ENCODE measurements around the gene DYNC1H1.

DNA sequence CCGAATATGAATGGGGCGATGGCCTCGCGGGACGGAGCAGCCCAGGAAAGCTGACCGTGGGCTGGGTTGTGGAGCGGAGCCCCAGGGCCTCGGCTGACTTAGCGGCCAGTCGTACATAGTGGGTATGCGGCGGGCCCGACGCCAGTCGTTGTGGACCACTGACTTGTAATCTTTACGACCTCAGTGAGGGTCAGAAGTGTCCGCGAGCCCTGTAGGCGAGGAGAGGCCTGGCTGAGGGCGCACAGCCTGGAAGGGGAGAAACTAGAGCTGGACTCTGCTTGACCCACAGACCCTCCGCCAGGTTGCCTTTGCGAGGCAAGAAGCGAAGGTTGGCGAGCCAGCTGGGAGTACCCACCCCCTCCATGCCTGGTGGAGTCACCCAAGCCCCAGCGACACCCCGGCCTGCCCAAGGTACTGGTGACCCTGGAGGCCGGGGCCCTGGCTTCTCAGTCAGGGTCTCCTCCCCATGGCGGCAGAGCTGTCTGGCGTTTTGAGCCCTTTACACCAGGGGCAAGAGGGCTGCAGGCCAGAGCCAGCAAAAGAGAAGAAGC, 15.6 kb upstream of the DYNC1H1 start:
- TF ChIP-seq, protein P1, sequence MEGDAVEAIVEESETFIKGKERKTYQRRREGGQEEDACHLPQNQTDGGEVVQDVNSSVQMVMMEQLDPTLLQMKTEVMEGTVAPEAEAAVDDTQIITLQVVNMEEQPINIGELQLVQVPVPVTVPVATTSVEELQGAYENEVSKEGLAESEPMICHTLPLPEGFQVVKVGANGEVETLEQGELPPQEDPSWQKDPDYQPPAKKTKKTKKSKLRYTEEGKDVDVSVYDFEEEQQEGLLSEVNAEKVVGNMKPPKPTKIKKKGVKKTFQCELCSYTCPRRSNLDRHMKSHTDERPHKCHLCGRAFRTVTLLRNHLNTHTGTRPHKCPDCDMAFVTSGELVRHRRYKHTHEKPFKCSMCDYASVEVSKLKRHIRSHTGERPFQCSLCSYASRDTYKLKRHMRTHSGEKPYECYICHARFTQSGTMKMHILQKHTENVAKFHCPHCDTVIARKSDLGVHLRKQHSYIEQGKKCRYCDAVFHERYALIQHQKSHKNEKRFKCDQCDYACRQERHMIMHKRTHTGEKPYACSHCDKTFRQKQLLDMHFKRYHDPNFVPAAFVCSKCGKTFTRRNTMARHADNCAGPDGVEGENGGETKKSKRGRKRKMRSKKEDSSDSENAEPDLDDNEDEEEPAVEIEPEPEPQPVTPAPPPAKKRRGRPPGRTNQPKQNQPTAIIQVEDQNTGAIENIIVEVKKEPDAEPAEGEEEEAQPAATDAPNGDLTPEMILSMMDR (IDR thresholded peaks at IDR 0.05): no peak
- no peak for TF ChIP-seq POLR2AphosphoS5 (IDR thresholded peaks at IDR 0.05)
